Activated naive CD8-positive, alpha-beta T cell treated with anti-CD3 and anti-CD28 coated beads for 36 hours (primary cell): ENCODE data around the gene ZNRF2. TPM values are rescaled to one million over a fixed set of nuclear protein-coding genes. Genes with fewer than 3 reads are reported as not detected.
"Not testable (repeated sequence)": the region's sequence is repeated elsewhere in the genome, so short reads cannot be mapped to it uniquely, and the experiment has no call there.

Experiments
- DNase-seq: peaks from one replicate; pipeline ENCODE4 v3.0.0; 2021
- H3K27ac Mint-ChIP-seq: one replicate; pipeline ENCODE4 v1.8.0; 2022; ENCODE audit warnings: mild to moderate bottlenecking, moderate library complexity, mixed read lengths
- H3K27me3 Mint-ChIP-seq: one replicate; pipeline ENCODE4 v1.8.0; 2022; ENCODE audit warnings: mild to moderate bottlenecking, mixed read lengths
- H3K36me3 Mint-ChIP-seq: one replicate; pipeline ENCODE4 v1.8.0; 2021; ENCODE audit warnings: mild to moderate bottlenecking, mixed read lengths
- H3K4me1 Mint-ChIP-seq: one replicate; pipeline ENCODE4 v1.8.0; 2021; ENCODE audit warnings: mixed read lengths
- H3K4me3 Mint-ChIP-seq: one replicate; pipeline ENCODE4 v1.8.0; 2022; ENCODE audit warnings: mild to moderate bottlenecking, moderate library complexity, mixed read lengths
- H3K9me3 Mint-ChIP-seq: one replicate; pipeline ENCODE4 v1.8.0; 2022; ENCODE audit warnings: mixed read lengths
- total RNA-seq, 2 experiments: library from RNA; stranded (reverse); gene quantifications; one replicate each; pipeline ENCODE4 v1.2.3, GENCODE V29; 2021

ZNRF2 gene
- total RNA-seq, 2 experiments from 2014 or later: 6.9 TPM

DNA sequence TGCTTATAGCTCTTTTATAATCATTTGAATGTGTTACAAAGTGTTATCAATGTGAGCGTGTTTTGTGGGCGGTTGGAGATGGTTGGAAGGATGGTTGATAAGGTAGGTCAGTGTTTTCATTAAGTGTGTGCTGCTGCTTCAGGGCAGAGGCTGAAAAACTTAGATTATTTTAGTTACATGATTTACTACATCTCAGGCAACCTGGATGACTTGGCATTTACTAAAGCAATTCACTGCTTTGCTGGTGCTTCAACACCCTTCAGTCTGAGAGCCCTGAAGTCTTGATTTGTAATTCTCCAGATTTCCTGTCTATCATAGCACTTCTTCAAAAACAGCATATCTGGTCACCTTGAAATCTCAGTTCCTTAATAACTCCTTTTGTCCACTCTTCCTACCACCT is 11.9 kb downstream of the ZNRF2 start:
- not testable (repeated sequence) for H3K27me3 Mint-ChIP-seq, DNase-seq, H3K9me3 Mint-ChIP-seq, H3K4me3 Mint-ChIP-seq, H3K36me3 Mint-ChIP-seq, H3K27ac Mint-ChIP-seq
- H3K4me1 Mint-ChIP-seq: peaks cover 44% of the 10 kb centered on the region

- H3K4me1 Mint-ChIP-seq: peaks cover 35% of the 10 kb centered on the region
- H3K27ac Mint-ChIP-seq, DNase-seq, H3K27me3 Mint-ChIP-seq, H3K4me3 Mint-ChIP-seq, H3K9me3 Mint-ChIP-seq, H3K36me3 Mint-ChIP-seq: not testable (repeated sequence)
Observed at GRCh38 chr7:30297499-30297898, 13.1 kb downstream of the ZNRF2 start.

- H3K4me3 Mint-ChIP-seq, H3K27me3 Mint-ChIP-seq, H3K9me3 Mint-ChIP-seq, H3K27ac Mint-ChIP-seq, DNase-seq, H3K36me3 Mint-ChIP-seq: not testable (repeated sequence)
- peaks cover 33% of the 10 kb centered on the region for H3K4me1 Mint-ChIP-seq
Observed at GRCh38 chr7:30298409-30298808, 14.0 kb downstream of the ZNRF2 start.

DNA sequence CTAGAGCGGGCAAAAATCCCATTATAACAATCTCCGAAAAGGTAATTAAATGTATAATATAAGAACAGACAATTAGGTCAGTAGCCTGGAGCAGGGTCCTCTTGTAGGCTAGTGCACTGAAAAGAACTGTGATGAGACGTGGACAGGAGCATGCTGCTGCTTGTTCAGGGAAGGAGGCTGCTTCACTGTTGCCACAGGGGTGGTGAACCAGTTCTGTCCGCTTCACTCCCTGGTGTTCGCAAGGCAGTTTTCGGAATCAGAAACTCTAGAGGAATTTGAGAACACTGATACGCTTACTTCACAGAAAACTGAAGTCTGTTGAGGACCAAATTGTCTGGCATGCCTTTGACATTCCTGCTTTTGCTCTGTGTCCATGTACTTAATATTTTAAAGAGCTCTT is 17.4 kb downstream of the ZNRF2 start:
- no peak for DNase-seq
- H3K36me3 Mint-ChIP-seq: no peaks in the 10 kb centered on the region
- H3K4me3 Mint-ChIP-seq: no peak overlapping the region
- H3K9me3 Mint-ChIP-seq: peaks cover 1% of the 10 kb centered on the region
- H3K4me1 Mint-ChIP-seq: peaks cover 42% of the 10 kb centered on the region
- H3K27ac Mint-ChIP-seq: no peak overlapping the region
- H3K27me3 Mint-ChIP-seq: no peaks in the 10 kb centered on the region

DNA sequence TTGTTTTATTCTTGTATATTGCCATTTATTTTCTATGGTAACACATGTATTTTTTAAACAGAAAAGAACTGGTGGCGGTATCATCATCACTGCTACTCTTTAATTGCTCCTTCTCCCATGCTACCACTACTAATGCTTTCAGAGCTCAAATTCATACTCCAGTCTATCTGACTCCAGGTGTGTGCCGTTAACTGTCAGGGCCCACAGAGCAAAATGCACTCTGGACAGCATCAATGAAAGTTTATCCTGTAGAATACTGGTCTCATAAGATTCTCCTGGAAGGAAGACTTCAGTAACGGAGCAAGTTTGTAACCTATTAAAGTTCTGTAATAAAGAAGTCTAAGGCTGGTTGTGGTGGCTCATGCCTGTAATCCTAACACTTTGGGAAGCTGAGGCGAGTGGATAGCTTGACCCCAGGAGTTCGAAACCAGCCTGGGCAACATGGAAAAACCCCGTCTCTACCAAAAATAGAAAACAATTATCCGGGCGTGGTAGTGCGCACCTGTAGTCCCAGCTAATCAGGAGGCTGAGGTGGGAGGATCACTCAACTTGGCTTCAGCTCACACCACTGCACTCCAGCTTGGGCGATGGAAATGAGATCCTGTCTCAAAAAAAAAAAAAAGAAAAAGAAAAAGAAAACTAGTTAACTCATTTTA is 18.4 kb downstream of the ZNRF2 start:
- H3K4me3 Mint-ChIP-seq: no peak overlapping the region
- no peak overlapping the region for H3K27ac Mint-ChIP-seq
- no peaks in the 10 kb centered on the region for H3K36me3 Mint-ChIP-seq
- no peak for DNase-seq
- H3K27me3 Mint-ChIP-seq: no peaks in the 10 kb centered on the region
- H3K9me3 Mint-ChIP-seq: peaks cover 1% of the 10 kb centered on the region
- peaks cover 42% of the 10 kb centered on the region for H3K4me1 Mint-ChIP-seq

DNA sequence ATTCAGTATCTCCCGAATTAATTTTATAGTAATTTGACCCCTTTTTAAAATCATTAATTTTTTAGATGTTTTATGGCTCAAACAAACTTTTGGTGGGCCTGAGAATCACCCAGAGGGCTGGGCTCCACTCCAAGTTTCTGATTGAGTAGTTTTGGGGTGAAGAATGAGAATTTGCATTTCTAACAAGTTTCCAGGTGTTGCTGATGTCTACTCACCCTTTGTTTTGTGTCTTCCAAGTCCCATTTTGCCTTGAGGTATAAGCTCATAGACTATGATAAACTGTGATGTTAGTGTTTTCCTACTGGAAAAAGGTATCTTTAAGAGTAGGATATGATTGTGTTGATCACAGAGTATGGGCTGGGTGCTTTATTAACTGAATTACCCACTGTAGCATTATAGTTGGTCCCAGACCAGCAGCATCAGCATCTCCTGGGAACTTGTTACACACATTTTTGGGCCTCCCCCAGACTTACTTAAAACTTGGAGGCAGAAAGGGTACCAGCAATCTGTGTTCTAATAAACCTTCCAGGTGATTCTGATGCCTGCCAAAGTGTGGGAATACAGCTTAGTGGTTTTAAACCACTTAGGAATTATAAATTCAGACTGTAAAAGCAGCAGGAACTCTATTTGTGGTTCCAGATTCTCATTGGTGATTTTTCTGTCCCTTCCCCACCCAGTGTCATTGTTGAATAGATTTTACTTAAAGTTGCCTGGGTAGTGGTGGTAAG is 19.1 kb downstream of the ZNRF2 start:
- peaks cover 3% of the 10 kb centered on the region for H3K36me3 Mint-ChIP-seq
- DNase-seq: no peak
- peaks cover 4% of the 10 kb centered on the region for H3K9me3 Mint-ChIP-seq
- H3K4me1 Mint-ChIP-seq: peaks cover 43% of the 10 kb centered on the region
- no peaks in the 10 kb centered on the region for H3K27me3 Mint-ChIP-seq
- H3K4me3 Mint-ChIP-seq: no peak overlapping the region
- no peak overlapping the region for H3K27ac Mint-ChIP-seq

DNA sequence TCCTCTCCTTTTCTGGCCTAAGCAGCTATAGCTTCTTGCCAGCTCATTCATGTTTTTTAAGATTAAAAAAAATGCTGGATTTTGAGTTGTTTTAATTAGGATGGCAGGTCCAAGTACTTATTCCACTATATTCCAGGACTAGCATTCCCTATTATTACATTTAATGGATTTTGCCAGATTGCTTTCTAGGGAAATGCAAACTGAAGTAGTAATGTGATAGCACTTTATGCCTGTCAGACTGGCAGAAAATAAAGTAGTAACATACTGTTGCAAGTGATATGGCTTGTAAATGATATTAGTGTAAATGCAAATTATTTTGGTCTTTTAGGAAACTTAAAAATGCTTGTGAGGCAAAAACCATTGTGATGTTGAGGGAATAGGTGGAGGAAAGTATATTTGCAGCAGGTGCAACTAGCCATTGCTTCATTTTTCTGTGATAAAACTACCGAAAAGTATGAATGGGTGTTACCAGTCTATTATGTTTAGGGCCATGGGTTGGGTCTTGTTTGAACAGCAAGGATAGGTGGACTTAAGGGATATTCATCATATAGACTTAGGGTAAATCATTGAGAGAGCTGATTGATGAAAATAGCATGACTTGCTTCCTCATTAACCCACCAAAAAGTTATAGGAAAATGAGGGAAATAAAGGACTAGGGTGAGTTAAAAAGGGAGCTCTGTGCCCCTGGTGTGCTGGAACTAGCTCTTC is 19.9 kb downstream of the ZNRF2 start:
- Mint-ChIP-seq H3K27me3 (no peaks in the 10 kb centered on the region), H3K36me3 (peaks cover 3% of the 10 kb centered on the region), H3K4me3 (no peak overlapping the region), H3K9me3 (peaks cover 4% of the 10 kb centered on the region), H3K4me1 (peaks cover 40% of the 10 kb centered on the region), H3K27ac (no peak overlapping the region)
- no peak for DNase-seq

DNA sequence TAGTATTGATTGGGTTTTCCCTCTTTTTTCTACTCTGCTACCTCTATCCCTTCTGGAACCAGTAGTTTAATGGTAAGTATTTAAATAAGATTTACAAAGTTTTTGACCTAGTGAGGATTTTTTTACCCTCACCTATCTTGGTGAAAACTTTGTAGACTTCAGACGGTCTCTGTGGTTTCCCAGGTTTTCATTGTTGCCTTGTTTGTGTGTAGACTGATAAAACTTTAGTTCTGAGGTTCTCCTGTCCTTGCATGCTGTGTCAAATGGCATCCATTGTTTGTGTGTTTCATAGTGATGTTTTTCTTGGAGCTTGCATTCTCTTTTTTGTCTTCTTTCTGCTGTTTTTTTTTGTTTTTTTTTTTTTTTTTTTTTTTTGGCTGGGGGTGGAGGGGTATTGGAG is 22.6 kb downstream of the ZNRF2 start:
- peaks cover 45% of the 10 kb centered on the region for H3K4me1 Mint-ChIP-seq
- no peak for DNase-seq
- H3K27me3 Mint-ChIP-seq: no peaks in the 10 kb centered on the region
- peaks cover 3% of the 10 kb centered on the region for H3K36me3 Mint-ChIP-seq
- H3K9me3 Mint-ChIP-seq: peaks cover 3% of the 10 kb centered on the region
- no peak overlapping the region for H3K27ac Mint-ChIP-seq
- H3K4me3 Mint-ChIP-seq: no peak overlapping the region

- Mint-ChIP-seq H3K36me3 (peaks cover 3% of the 10 kb centered on the region), H3K9me3 (peaks cover 3% of the 10 kb centered on the region), H3K27me3 (no peaks in the 10 kb centered on the region), H3K27ac (no peak overlapping the region), H3K4me1 (peaks cover 44% of the 10 kb centered on the region), H3K4me3 (no peak overlapping the region)
- peak; percentile 17 for DNase-seq
Observed at GRCh38 chr7:30308389-30308788, 24.0 kb downstream of the ZNRF2 start.

DNA sequence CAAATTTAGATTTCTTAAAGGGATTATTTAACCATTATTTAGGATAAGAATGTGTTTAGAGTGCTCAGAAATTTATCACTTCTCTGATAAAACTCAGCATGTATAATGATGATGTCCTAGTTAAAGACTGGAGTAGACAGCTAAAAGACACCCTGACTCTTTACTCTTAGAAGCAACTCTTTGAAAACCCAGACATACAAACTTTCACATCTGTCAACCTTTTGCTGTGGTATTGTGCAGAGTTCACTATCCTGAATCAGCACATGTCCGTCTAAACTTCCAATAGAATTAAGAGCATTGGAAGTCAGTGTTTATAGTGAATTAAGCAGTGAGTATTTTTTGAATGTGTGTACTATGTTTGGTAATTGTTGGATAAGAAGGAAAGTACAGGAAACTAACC is 24.9 kb downstream of the ZNRF2 start:
- Mint-ChIP-seq H3K4me1 (peaks cover 40% of the 10 kb centered on the region), H3K9me3 (peaks cover 3% of the 10 kb centered on the region), H3K36me3 (peaks cover 3% of the 10 kb centered on the region), H3K27me3 (no peaks in the 10 kb centered on the region), H3K27ac (no peak overlapping the region), H3K4me3 (no peak overlapping the region)
- no peak for DNase-seq

GRCh38 chr7:30309842-30310435 is 25.5 kb downstream of the ZNRF2 start:
- Mint-ChIP-seq H3K4me1 (peaks cover 36% of the 10 kb centered on the region), H3K27ac (no peak overlapping the region), H3K36me3 (peaks cover 3% of the 10 kb centered on the region), H3K9me3 (peaks cover 3% of the 10 kb centered on the region), H3K27me3 (no peaks in the 10 kb centered on the region), H3K4me3 (no peak overlapping the region)
- DNase-seq: no peak

GRCh38 chr7:30310674-30311362 is 26.4 kb downstream of the ZNRF2 start:
- Mint-ChIP-seq H3K4me1 (peaks cover 34% of the 10 kb centered on the region), H3K27me3 (no peaks in the 10 kb centered on the region), H3K4me3 (no peak overlapping the region), H3K36me3 (peaks cover 6% of the 10 kb centered on the region), H3K27ac (no peak overlapping the region), H3K9me3 (peaks cover 3% of the 10 kb centered on the region)
- DNase-seq: no peak

GRCh38 chr7:30312178-30312577 is 27.8 kb downstream of the ZNRF2 start:
- H3K9me3 Mint-ChIP-seq: peaks cover 3% of the 10 kb centered on the region
- H3K27ac Mint-ChIP-seq: no peak overlapping the region
- H3K4me1 Mint-ChIP-seq: peaks cover 30% of the 10 kb centered on the region

DNA sequence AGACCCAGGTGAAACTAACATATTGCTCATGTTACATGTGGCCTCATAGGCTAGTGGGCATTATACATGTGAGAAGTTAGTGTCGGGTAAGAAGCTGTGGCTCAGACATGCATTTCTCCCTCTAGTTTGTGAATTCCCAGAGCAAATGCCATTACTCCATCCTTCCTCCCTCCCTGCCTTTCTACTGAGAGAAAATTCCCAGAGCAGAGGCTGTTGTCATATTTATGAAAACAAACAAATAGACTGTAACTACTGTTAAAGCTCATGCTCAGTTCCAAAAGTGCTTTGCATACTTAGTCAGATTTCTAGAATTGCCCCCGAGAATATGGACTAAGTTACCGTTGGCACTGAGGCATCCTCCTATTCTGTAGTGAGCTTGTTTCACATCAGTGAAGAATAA is 29.0 kb downstream of the ZNRF2 start:
- peaks cover 5% of the 10 kb centered on the region for H3K36me3 Mint-ChIP-seq
- H3K27ac Mint-ChIP-seq: no peak overlapping the region
- peaks cover 34% of the 10 kb centered on the region for H3K4me1 Mint-ChIP-seq
- H3K9me3 Mint-ChIP-seq: no peaks in the 10 kb centered on the region
- H3K4me3 Mint-ChIP-seq: no peak overlapping the region
- DNase-seq: no peak
- H3K27me3 Mint-ChIP-seq: no peaks in the 10 kb centered on the region

More at GRCh38 chr7:30312178-30312577, 27.8 kb downstream of the ZNRF2 start:
- H3K4me3 Mint-ChIP-seq: no peak overlapping the region
- peaks cover 6% of the 10 kb centered on the region for H3K36me3 Mint-ChIP-seq
- no peaks in the 10 kb centered on the region for H3K27me3 Mint-ChIP-seq
- DNase-seq: no peak

GRCh38 chr7:30313793-30314192 is 29.4 kb downstream of the ZNRF2 start:
- no peak for DNase-seq
- H3K27me3 Mint-ChIP-seq: no peaks in the 10 kb centered on the region
- H3K4me3 Mint-ChIP-seq: no peak overlapping the region
- no peak overlapping the region for H3K27ac Mint-ChIP-seq
- H3K4me1 Mint-ChIP-seq: peaks cover 37% of the 10 kb centered on the region
- H3K9me3 Mint-ChIP-seq: no peaks in the 10 kb centered on the region
- H3K36me3 Mint-ChIP-seq: peaks cover 9% of the 10 kb centered on the region
